Liver (tissue), 3 donors: ENCODE results near the gene IRAK1.

Experiments
- CTCF ChIP-seq: fragments of 150-350 bp; IDR thresholded peaks from 2 replicates; pipeline ENCODE4 v1.5.1; 2017; ENCODE audit warnings: improper control_type of control experiment, low read depth, low read length; ENCODE audit not compliant: missing input control
- HNF4G ChIP-seq: IDR thresholded peaks from 2 replicates; pipeline ENCODE4 v1.6.1; 2016; ENCODE audit warnings: antibody characterized with exemption
- RAD21 ChIP-seq, 2 donors: IDR thresholded peaks; 2 replicates each; pipeline ENCODE4 v1.6.1; 2016; ENCODE audit warnings: antibody characterized with exemption in 2 of 2, mild to moderate bottlenecking in 2 of 2
- ZBTB33 ChIP-seq: IDR thresholded peaks from 2 replicates; pipeline ENCODE4 v1.6.1; 2016; ENCODE audit warnings: antibody characterized with exemption
- donor health status: healthy.
- donor health status: healthy.

GRCh38 chrX:153974726-153975286 is 44.9 kb downstream of the IRAK1 start:
- no peak for TF ChIP-seq CTCF
- no peak for TF ChIP-seq ZBTB33
- no peak for TF ChIP-seq RAD21 (IDR thresholded peaks at IDR 0.05)
- TF ChIP-seq HNF4G: no peak
